HepG2 (cell line): Measurements from ENCODE around the gene PRKCG. TPM values are rescaled to one million over a fixed set of nuclear protein-coding genes. Genes with fewer than 3 reads are reported as not detected.

ENCODE experiments used
- E2F5 ChIP-seq: sonication (generic); formaldehyde crosslinking; conservative IDR thresholded peaks from 2 replicates; pipeline ENCODE4 v1.4.0; 2020; ENCODE audit warnings: missing genetic modification reagents
- FOSL1 ChIP-seq: sonication (generic); formaldehyde crosslinking; IDR thresholded peaks from 2 replicates; pipeline ENCODE4 v1.9.0; 2021; ENCODE audit warnings: missing genetic modification reagents, borderline replicate concordance
- HNF4A ChIP-seq: sonication (generic); formaldehyde crosslinking; IDR thresholded peaks from 2 replicates; pipeline ENCODE4 v1.4.0; 2020; ENCODE audit warnings: missing genetic modification reagents
- HNRNPK ChIP-seq: fragments of 200-400 bp; formaldehyde crosslinking; IDR thresholded peaks from 2 replicates; pipeline ENCODE4 v1.6.1; 2018; ENCODE audit warnings: low read length, low read depth, moderate library complexity, mild to moderate bottlenecking; ENCODE audit not compliant: poor library complexity, severe bottlenecking
- IKZF4 ChIP-seq: sonication (generic); formaldehyde crosslinking; IDR thresholded peaks from 2 replicates; pipeline ENCODE4 v1.5.1; 2020; ENCODE audit warnings: borderline replicate concordance, mild to moderate bottlenecking, low read depth, missing genetic modification reagents; ENCODE audit errors: not compliant biosample characterization
- MATR3 ChIP-seq: sonication (generic); formaldehyde crosslinking; IDR thresholded peaks from 2 replicates; pipeline ENCODE4 v1.4.0; 2020; ENCODE audit warnings: missing genetic modification reagents
- MXI1 ChIP-seq: IDR thresholded peaks from 3 replicates; pipeline ENCODE4 v1.6.1; 2012; ENCODE audit warnings: low read depth, low read length, inconsistent platforms, borderline replicate concordance
- NR0B2 ChIP-seq: sonication (generic); formaldehyde crosslinking; IDR thresholded peaks from 2 replicates; pipeline ENCODE4 v1.4.0; 2020; ENCODE audit warnings: mild to moderate bottlenecking, missing genetic modification reagents
- NR2F6 ChIP-seq, 2 experiments: IDR thresholded peaks; 2 replicates each; pipeline ENCODE4 v1.6.1; 2016; ENCODE audit warnings: antibody characterized with exemption in 1 of 2, mild to moderate bottlenecking in 1 of 2
- NRL ChIP-seq: sonication (generic); formaldehyde crosslinking; IDR thresholded peaks from 2 replicates; pipeline ENCODE4 v1.5.0; 2020; ENCODE audit warnings: missing genetic modification reagents, mild to moderate bottlenecking, moderate library complexity, borderline replicate concordance
- REST ChIP-seq, 2 experiments: IDR thresholded peaks; 2 replicates each; pipeline ENCODE4 v1.6.1; 2011 to 2012; ENCODE audit warnings: low read length in 2 of 2, borderline replicate concordance in 1 of 2, low read depth in 1 of 2, mild to moderate bottlenecking in 1 of 2, moderate library complexity in 1 of 2
- SNAPC5 ChIP-seq: sonication (generic); formaldehyde crosslinking; IDR thresholded peaks from 2 replicates; pipeline ENCODE4 v1.8.1; 2023; ENCODE audit warnings: mild to moderate bottlenecking, missing genetic modification reagents, borderline replicate concordance
- SP5 ChIP-seq: IDR thresholded peaks from 2 replicates; pipeline ENCODE4 v1.6.1; 2016; ENCODE audit warnings: low read depth, borderline replicate concordance
- TBL1XR1 ChIP-seq: fragments of 150-350 bp; IDR thresholded peaks from 2 replicates; pipeline ENCODE4 v1.6.1; 2014; ENCODE audit warnings: borderline replicate concordance, low read length; ENCODE audit not compliant: partially characterized antibody
- ZFP36 ChIP-seq: fragments of 150-350 bp; IDR thresholded peaks from 2 replicates; pipeline ENCODE4 v1.6.1; 2018; ENCODE audit warnings: borderline replicate concordance, low read length, low read depth; ENCODE audit not compliant: partially characterized antibody
- ZNF281 ChIP-seq: sonication (generic); formaldehyde crosslinking; IDR thresholded peaks from 2 replicates; pipeline ENCODE4 v1.4.0; 2020; ENCODE audit warnings: missing genetic modification reagents, borderline replicate concordance
- ZNF629 ChIP-seq: sonication (generic); formaldehyde crosslinking; conservative IDR thresholded peaks from 2 replicates; pipeline ENCODE4 v1.5.0; 2020; ENCODE audit warnings: missing genetic modification reagents
- ZNF772 ChIP-seq: sonication (generic); formaldehyde crosslinking; IDR thresholded peaks from 2 replicates; pipeline ENCODE4 v1.5.0; 2020; ENCODE audit warnings: mild to moderate bottlenecking, missing genetic modification reagents
- ZNF788 ChIP-seq: sonication (generic); formaldehyde crosslinking; IDR thresholded peaks from 2 replicates; pipeline ENCODE4 v1.5.0; 2020; ENCODE audit warnings: mild to moderate bottlenecking, missing genetic modification reagents, borderline replicate concordance
- polyA plus RNA-seq, 8 experiments: library from polyadenylated mRNA; depleted of rRNA in 3 of 8; stranded (reverse) in 7 of 8; unstranded in 1 of 8; fragments of >200 nt; fragmentation: Illumina TruSeq in 4 of 8; extraction: Trizol in 4 of 8; gene quantifications; 2 replicates each; pipeline versions ENCODE4 v1.2.1 to v1.2.3, GENCODE V29; 2011 to 2016; ENCODE audit warnings: low read depth in 4 of 8, missing spikeins in 1 of 8, mixed read lengths in 1 of 8; ENCODE audit not compliant: insufficient read depth in 1 of 8
- total RNA-seq, 5 experiments: library from RNA; depleted of rRNA; stranded (reverse); fragments of >200 nt; fragmentation: Illumina TruSeq; extraction: Trizol; gene quantifications; 2 replicates each; pipeline ENCODE4 v1.2.3, GENCODE V29; 2016; ENCODE audit warnings: low read depth in 1 of 5

PRKCG gene
- total and polyA plus RNA-seq, 2 of the 13 experiments (the other 11 are each of a cell fraction or from before 2014, with no cell fraction given): 0.02 to 0.03 TPM

- TF ChIP-seq E2F5 (CRISPR knock-in tag) (no peak), REST (IDR thresholded peaks at IDR 0.05; ENCODE audit: borderline replicate concordance in 1 of 2, low read depth in 1 of 2, low read length in 2 of 2) (0 out of 4 replicates have a peak, but pooled peaks of 1 of the 2 experiments have one; percentile 26), ZNF629 (CRISPR knock-in tag) (no peak), NR0B2 (CRISPR knock-in tag) (no peak), ZFP36 (no peak), NR2F6 (IDR thresholded peaks at IDR 0.05) (peak; percentile 62), NR2F6 (CRISPR knock-in tag; IDR thresholded peaks at IDR 0.05) (peak; percentile 51), MATR3 (CRISPR knock-in tag) (no peak), HNF4A (CRISPR knock-in tag) (0 out of 2 replicates have a peak, but pooled peaks have one; percentile 22), FOSL1 (CRISPR knock-in tag) (no peak), TBL1XR1 (peak; percentile 70), IKZF4 (no peak), HNRNPK (peak; percentile 42), SP5 (CRISPR knock-in tag) (peak; percentile 91), SNAPC5 (CRISPR knock-in tag) (no peak), MXI1 (peak; percentile 96), NRL (CRISPR knock-in tag) (no peak), ZNF788 (0 out of 2 replicates have a peak, but pooled peaks have one; percentile 40), ZNF281 (CRISPR knock-in tag) (peak; percentile 76), ZNF772 (CRISPR knock-in tag) (peak; percentile 91; the same call in 1 of the 2 replicates)
Observed at GRCh38 chr19:53867225-53868090, 14.5 kb upstream of the PRKCG start, which contains the start of gene MYADM (continued).
